Measurements from ENCODE around the gene MAPT. TPM values are rescaled to one million over a fixed set of nuclear protein-coding genes. Genes with fewer than 3 reads are reported as not detected.
A peak's percentile ranks its signal among the peaks of the same experiment; 100 is the strongest.

The MAPT gene
- total RNA-seq, 1 donor from 2014 or later, result 2.4 TPM

DNA sequence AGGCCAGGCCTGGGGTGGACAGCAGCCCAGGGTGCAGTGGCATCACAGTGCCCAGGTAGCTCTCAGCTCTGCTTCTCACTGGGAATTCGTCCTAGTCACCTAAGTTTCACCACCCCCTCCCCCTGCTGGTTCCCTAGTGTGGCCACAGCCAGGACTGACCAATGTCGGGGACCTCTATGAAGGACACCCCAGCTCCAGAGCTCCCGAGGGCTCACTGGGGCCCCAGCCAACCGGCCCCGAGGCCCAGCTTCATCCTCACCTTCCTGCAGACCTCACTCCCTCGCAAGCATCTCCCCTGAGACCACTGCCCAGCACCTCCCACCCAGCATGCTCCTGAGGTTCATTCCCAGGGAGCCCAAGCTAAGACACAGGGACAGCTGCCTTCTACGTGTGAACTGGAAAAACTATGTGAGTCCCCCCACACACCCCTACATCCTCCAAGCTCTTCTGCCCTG, 44.8 kb upstream of the MAPT start:
- Mint-ChIP-seq H3K27me3 (ENCODE audit: insufficient read depth, low read depth) (peaks cover 7% of the 10 kb centered on the region), H3K4me1 (no peaks in the 10 kb centered on the region), H3K4me3 (peak overlapping the region; percentile 27), H3K27ac (no peak overlapping the region), H3K36me3 (no peaks in the 10 kb centered on the region), H3K9me3 (peaks cover 2% of the 10 kb centered on the region)
- H3F3A ChIP-seq (ENCODE audit: low read depth), result no peaks in the 10 kb centered on the region
- no peaks in the 10 kb centered on the region for H3K36me3 ChIP-seq
- H2AFZ ChIP-seq (replicated peaks), result no peak overlapping the region
- H3K27ac ChIP-seq, result no peak overlapping the region
- H3K9me3 ChIP-seq (ENCODE audit: low read depth), result no peaks in the 10 kb centered on the region
- H3K4me3 ChIP-seq, result no peak overlapping the region
- H4K20me1 ChIP-seq (ENCODE audit: low read depth), result no peaks in the 10 kb centered on the region
- H3K4me1 ChIP-seq, result no peaks in the 10 kb centered on the region
- H3K4me2 ChIP-seq, result no peak overlapping the region
- H3K27me3 ChIP-seq, result no peaks in the 10 kb centered on the region
- H3K79me2 ChIP-seq (ENCODE audit: low read depth), result no peaks in the 10 kb centered on the region
- TF ChIP-seq, protein P1, sequence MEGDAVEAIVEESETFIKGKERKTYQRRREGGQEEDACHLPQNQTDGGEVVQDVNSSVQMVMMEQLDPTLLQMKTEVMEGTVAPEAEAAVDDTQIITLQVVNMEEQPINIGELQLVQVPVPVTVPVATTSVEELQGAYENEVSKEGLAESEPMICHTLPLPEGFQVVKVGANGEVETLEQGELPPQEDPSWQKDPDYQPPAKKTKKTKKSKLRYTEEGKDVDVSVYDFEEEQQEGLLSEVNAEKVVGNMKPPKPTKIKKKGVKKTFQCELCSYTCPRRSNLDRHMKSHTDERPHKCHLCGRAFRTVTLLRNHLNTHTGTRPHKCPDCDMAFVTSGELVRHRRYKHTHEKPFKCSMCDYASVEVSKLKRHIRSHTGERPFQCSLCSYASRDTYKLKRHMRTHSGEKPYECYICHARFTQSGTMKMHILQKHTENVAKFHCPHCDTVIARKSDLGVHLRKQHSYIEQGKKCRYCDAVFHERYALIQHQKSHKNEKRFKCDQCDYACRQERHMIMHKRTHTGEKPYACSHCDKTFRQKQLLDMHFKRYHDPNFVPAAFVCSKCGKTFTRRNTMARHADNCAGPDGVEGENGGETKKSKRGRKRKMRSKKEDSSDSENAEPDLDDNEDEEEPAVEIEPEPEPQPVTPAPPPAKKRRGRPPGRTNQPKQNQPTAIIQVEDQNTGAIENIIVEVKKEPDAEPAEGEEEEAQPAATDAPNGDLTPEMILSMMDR (IDR thresholded peaks at IDR 0.05), result no peak
- no peak for TF ChIP-seq EZH2 (IDR thresholded peaks at IDR 0.05)
- TF ChIP-seq EZH2phosphoT487 (IDR thresholded peaks at IDR 0.05), result no peak
- H3K9ac ChIP-seq, result no peak overlapping the region
- DNase-seq (ENCODE audit: low spot score), result no peak

DNA sequence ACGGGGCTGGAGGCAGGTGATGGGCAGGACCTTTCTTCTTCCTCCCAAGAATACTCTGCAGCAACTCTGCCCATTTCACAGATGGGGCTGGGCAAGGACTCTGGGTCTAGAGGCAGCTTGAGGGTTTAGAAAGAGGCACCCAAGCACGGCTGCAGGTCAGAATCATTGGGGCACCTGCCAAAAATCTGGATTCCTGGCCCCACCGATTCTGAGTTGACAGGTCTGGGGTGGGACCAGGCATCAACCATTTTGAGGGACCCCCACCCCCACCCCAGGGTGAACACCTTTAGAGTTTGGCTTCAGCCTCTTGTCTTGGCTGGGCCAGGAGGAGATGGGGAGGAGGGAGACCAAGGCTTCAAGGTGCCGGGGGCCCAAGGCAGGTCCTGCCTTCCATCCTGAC, 44.3 kb upstream of the MAPT start:
- no peak overlapping the region for H3K4me3 ChIP-seq
- H3K9me3 ChIP-seq (ENCODE audit: low read depth), result no peaks in the 10 kb centered on the region
- no peaks in the 10 kb centered on the region for H3K36me3 ChIP-seq
- peaks cover 7% of the 10 kb centered on the region for H3K27me3 Mint-ChIP-seq (ENCODE audit: insufficient read depth, low read depth)
- no peak for DNase-seq (ENCODE audit: low spot score)
- TF ChIP-seq EZH2 (IDR thresholded peaks at IDR 0.05) (no peak), EZH2phosphoT487 (IDR thresholded peaks at IDR 0.05) (no peak)
- TF ChIP-seq, protein P1 (IDR thresholded peaks at IDR 0.05), result no peak
- no peaks in the 10 kb centered on the region for H3F3A ChIP-seq (ENCODE audit: low read depth)
- H3K4me1 ChIP-seq, result no peaks in the 10 kb centered on the region
- H3K27me3 ChIP-seq, result no peaks in the 10 kb centered on the region
- H3K27ac Mint-ChIP-seq, result no peak overlapping the region
- H3K9me3 Mint-ChIP-seq, result peaks cover 2% of the 10 kb centered on the region
- H3K36me3 Mint-ChIP-seq, result no peaks in the 10 kb centered on the region
- no peak overlapping the region for H2AFZ ChIP-seq (replicated peaks)
- no peak overlapping the region for H3K9ac ChIP-seq
- no peaks in the 10 kb centered on the region for H3K79me2 ChIP-seq (ENCODE audit: low read depth)
- H3K4me2 ChIP-seq, result no peak overlapping the region
- peak overlapping the region; percentile 27 for H3K4me3 Mint-ChIP-seq
- H3K27ac ChIP-seq, result no peak overlapping the region
- no peaks in the 10 kb centered on the region for H4K20me1 ChIP-seq (ENCODE audit: low read depth)
- H3K4me1 Mint-ChIP-seq, result no peaks in the 10 kb centered on the region

DNA sequence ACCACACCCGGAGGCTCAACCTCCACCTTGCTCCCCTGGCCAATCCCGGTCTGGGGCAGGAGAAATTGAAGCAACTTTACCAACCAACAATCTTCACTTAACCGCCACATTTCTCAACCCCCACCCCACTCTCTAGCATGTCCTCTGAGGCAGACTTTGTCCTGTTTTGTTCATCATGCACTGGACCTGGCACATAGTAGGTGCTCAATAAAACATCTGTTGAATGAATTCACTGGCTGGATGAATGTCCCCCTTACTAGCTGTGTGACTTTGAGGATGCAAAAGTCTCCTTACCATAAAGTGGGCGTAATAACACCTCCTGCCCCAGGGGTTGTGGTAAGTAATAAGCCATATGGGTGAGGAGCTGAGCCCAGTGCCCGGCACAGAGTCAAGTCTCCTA, 43.9 kb upstream of the MAPT start:
- no peaks in the 10 kb centered on the region for H3K9me3 ChIP-seq (ENCODE audit: low read depth)
- no peaks in the 10 kb centered on the region for H3K79me2 ChIP-seq (ENCODE audit: low read depth)
- H3K27me3 ChIP-seq, result no peaks in the 10 kb centered on the region
- DNase-seq (ENCODE audit: low spot score), result no peak
- no peak for TF ChIP-seq EZH2 (IDR thresholded peaks at IDR 0.05)
- TF ChIP-seq EZH2phosphoT487 (IDR thresholded peaks at IDR 0.05), result no peak
- TF ChIP-seq, protein P1 (IDR thresholded peaks at IDR 0.05), result no peak
- no peaks in the 10 kb centered on the region for H3K36me3 Mint-ChIP-seq
- H3F3A ChIP-seq (ENCODE audit: low read depth), result no peaks in the 10 kb centered on the region
- no peak overlapping the region for H2AFZ ChIP-seq (replicated peaks)
- no peak overlapping the region for H3K9ac ChIP-seq
- peaks cover 7% of the 10 kb centered on the region for H3K27me3 Mint-ChIP-seq (ENCODE audit: insufficient read depth, low read depth)
- H3K9me3 Mint-ChIP-seq, result peaks cover 2% of the 10 kb centered on the region
- no peaks in the 10 kb centered on the region for H3K36me3 ChIP-seq
- H4K20me1 ChIP-seq (ENCODE audit: low read depth), result no peaks in the 10 kb centered on the region
- no peak overlapping the region for H3K27ac Mint-ChIP-seq
- H3K4me3 ChIP-seq, result no peak overlapping the region
- H3K4me3 Mint-ChIP-seq, result no peak overlapping the region
- H3K27ac ChIP-seq, result no peak overlapping the region
- H3K4me2 ChIP-seq, result no peak overlapping the region
- H3K4me1 ChIP-seq, result no peaks in the 10 kb centered on the region
- no peaks in the 10 kb centered on the region for H3K4me1 Mint-ChIP-seq
